HepG2 (cell line): ENCODE measurements around the gene NRAP. TPM values are rescaled to one million over a fixed set of nuclear protein-coding genes. Genes with fewer than 3 reads are reported as not detected.

ENCODE experiments used
- CBX1 ChIP-seq: IDR thresholded peaks from one replicate; pipeline ENCODE4 v1.6.1; 2016; ENCODE audit warnings: antibody characterized with exemption, low read depth
- CENPX ChIP-seq: sonication (generic); formaldehyde crosslinking; IDR thresholded peaks from 2 replicates; pipeline ENCODE4 v1.9.0; 2021; ENCODE audit warnings: mild to moderate bottlenecking, missing genetic modification reagents, moderate library complexity
- CHD2 ChIP-seq: IDR thresholded peaks from 2 replicates; pipeline ENCODE4 v1.6.1; 2011; ENCODE audit warnings: low read depth, low read length, improper control_type of control experiment
- DNMT3B ChIP-seq: conservative IDR thresholded peaks from 2 replicates; pipeline ENCODE4 v1.6.1; 2016; ENCODE audit warnings: missing biosample characterization, control low read depth
- EZH2 ChIP-seq: conservative IDR thresholded peaks from 2 replicates; pipeline ENCODE4 v1.6.1; 2012; ENCODE audit warnings: mild to moderate bottlenecking, low read depth, low read length, moderate library complexity
- GLMP ChIP-seq: sonication (generic); formaldehyde crosslinking; IDR thresholded peaks from 2 replicates; pipeline ENCODE4 v1.9.0; 2021; ENCODE audit warnings: missing genetic modification reagents, mild to moderate bottlenecking, borderline replicate concordance
- ISL2 ChIP-seq: sonication (generic); formaldehyde crosslinking; IDR thresholded peaks from 2 replicates; pipeline ENCODE4 v1.5.0; 2020; ENCODE audit warnings: missing genetic modification reagents
- KDM5B ChIP-seq: sonication (generic); formaldehyde crosslinking; IDR thresholded peaks from 2 replicates; pipeline ENCODE4 v1.4.0; 2020; ENCODE audit warnings: missing genetic modification reagents, mild to moderate bottlenecking, borderline replicate concordance
- MATR3 ChIP-seq: sonication (generic); formaldehyde crosslinking; IDR thresholded peaks from 2 replicates; pipeline ENCODE4 v1.4.0; 2020; ENCODE audit warnings: missing genetic modification reagents
- MIER3 ChIP-seq: IDR thresholded peaks from 2 replicates; pipeline ENCODE4 v1.6.1; 2016; ENCODE audit warnings: missing compliant biosample characterization, borderline replicate concordance
- POLR2G ChIP-seq: fragments of 200-400 bp; formaldehyde crosslinking; IDR thresholded peaks from 2 replicates; pipeline ENCODE4 v1.6.1; 2018; ENCODE audit warnings: mild to moderate bottlenecking, low read depth, low read length, moderate library complexity
- SIN3A ChIP-seq: IDR thresholded peaks from 2 replicates; pipeline ENCODE4 v1.6.1; 2011; ENCODE audit warnings: low read depth, mild to moderate bottlenecking, control low read depth, low read length, borderline replicate concordance
- SRSF1 ChIP-seq: fragments of 200-400 bp; formaldehyde crosslinking; optimal IDR thresholded peaks from 2 replicates; pipeline ENCODE3; 2017; ENCODE audit warnings: mild to moderate bottlenecking, low read depth, low read length, moderate library complexity
- STAT5B ChIP-seq: sonication (generic); formaldehyde crosslinking; IDR thresholded peaks from 2 replicates; pipeline ENCODE4 v1.4.0; 2020; ENCODE audit warnings: missing genetic modification reagents
- TFDP2 ChIP-seq: sonication (generic); formaldehyde crosslinking; IDR thresholded peaks from 2 replicates; pipeline ENCODE4 v1.4.0; 2020; ENCODE audit warnings: missing genetic modification reagents
- ZBTB38 ChIP-seq: sonication (generic); formaldehyde crosslinking; IDR thresholded peaks from 2 replicates; pipeline ENCODE4 v1.5.1; 2020; ENCODE audit warnings: mild to moderate bottlenecking, missing genetic modification reagents
- ZBTB7B ChIP-seq: sonication (generic); formaldehyde crosslinking; IDR thresholded peaks from 2 replicates; pipeline ENCODE4 v1.4.0; 2020; ENCODE audit warnings: missing genetic modification reagents
- ZKSCAN5 ChIP-seq: sonication (generic); formaldehyde crosslinking; IDR thresholded peaks from 2 replicates; pipeline ENCODE4 v1.5.1; 2020; ENCODE audit warnings: mild to moderate bottlenecking, missing genetic modification reagents
- ZNF124 ChIP-seq: sonication (generic); formaldehyde crosslinking; IDR thresholded peaks from 2 replicates; pipeline ENCODE4 v1.4.0; 2020; ENCODE audit warnings: missing genetic modification reagents
- ZNF136 ChIP-seq: sonication (generic); formaldehyde crosslinking; IDR thresholded peaks from 2 replicates; pipeline ENCODE4 v1.8.1; 2022; ENCODE audit warnings: low read depth, mild to moderate bottlenecking, moderate library complexity, missing genetic modification reagents
- ZNF282 ChIP-seq: fragments of 450-650 bp; IDR thresholded peaks from 2 replicates; pipeline ENCODE4 v1.6.1; 2018; ENCODE audit not compliant: partially characterized antibody
- ZNF317 ChIP-seq: sonication (generic); formaldehyde crosslinking; IDR thresholded peaks from 2 replicates; pipeline ENCODE4 v1.5.0; 2020; ENCODE audit warnings: mild to moderate bottlenecking, missing genetic modification reagents
- ZNF468 ChIP-seq: sonication (generic); formaldehyde crosslinking; IDR thresholded peaks from 2 replicates; pipeline ENCODE4 v1.8.0; 2022; ENCODE audit warnings: mild to moderate bottlenecking, moderate library complexity, missing genetic modification reagents
- ZNF556 ChIP-seq: sonication (generic); formaldehyde crosslinking; IDR thresholded peaks from 2 replicates; pipeline ENCODE4 v1.4.0; 2020; ENCODE audit warnings: mild to moderate bottlenecking, missing genetic modification reagents, borderline replicate concordance
- ZNF562 ChIP-seq: sonication (generic); formaldehyde crosslinking; IDR thresholded peaks from 2 replicates; pipeline ENCODE4 v1.8.0; 2022; ENCODE audit warnings: missing genetic modification reagents, borderline replicate concordance
- ZNF570 ChIP-seq: sonication (generic); formaldehyde crosslinking; IDR thresholded peaks from 2 replicates; pipeline ENCODE4 v1.4.0; 2020; ENCODE audit warnings: mild to moderate bottlenecking, missing genetic modification reagents, borderline replicate concordance
- ZNF749 ChIP-seq: sonication (generic); formaldehyde crosslinking; IDR thresholded peaks from 2 replicates; pipeline ENCODE4 v1.8.0; 2022; ENCODE audit warnings: mild to moderate bottlenecking, missing genetic modification reagents, moderate library complexity, borderline replicate concordance
- ZNF839 ChIP-seq: sonication (generic); formaldehyde crosslinking; IDR thresholded peaks from 2 replicates; pipeline ENCODE4 v1.4.0; 2020; ENCODE audit warnings: missing genetic modification reagents, mild to moderate bottlenecking, borderline replicate concordance
- ZSCAN25 ChIP-seq: sonication (generic); formaldehyde crosslinking; IDR thresholded peaks from 2 replicates; pipeline ENCODE4 v1.8.0; 2022; ENCODE audit warnings: mild to moderate bottlenecking, missing genetic modification reagents
- polyA plus RNA-seq, 8 experiments: library from polyadenylated mRNA; depleted of rRNA in 3 of 8; stranded (reverse) in 7 of 8; unstranded in 1 of 8; fragments of >200 nt; fragmentation: Illumina TruSeq in 4 of 8; extraction: Trizol in 4 of 8; gene quantifications; 2 replicates each; pipeline versions ENCODE4 v1.2.1 to v1.2.3, GENCODE V29; 2011 to 2016; ENCODE audit warnings: low read depth in 4 of 8, missing spikeins in 1 of 8, mixed read lengths in 1 of 8; ENCODE audit not compliant: insufficient read depth in 1 of 8
- total RNA-seq, 5 experiments: library from RNA; depleted of rRNA; stranded (reverse); fragments of >200 nt; fragmentation: Illumina TruSeq; extraction: Trizol; gene quantifications; 2 replicates each; pipeline ENCODE4 v1.2.3, GENCODE V29; 2016; ENCODE audit warnings: low read depth in 1 of 5
- TF ChIP-seq, protein P1 (sequence below): IDR thresholded peaks from 2 replicates; pipeline ENCODE4 v1.6.1; 2018; ENCODE audit warnings: missing genetic modification reagents, mild to moderate bottlenecking, missing compliant biosample characterization

Gene NRAP
- total and polyA plus RNA-seq, 2 of the 13 experiments (the other 11 are each of a cell fraction or from before 2014, with no cell fraction given): not detected

GRCh38 chr10:113679463-113680189 lies 15.8 kb upstream of the NRAP start, which contains the start of gene CASP7 (continued):
- no peak for TF ChIP-seq MATR3 (CRISPR knock-in tag)
- peak; percentile 80; the same call in 1 of the 2 replicates for TF ChIP-seq ZSCAN25 (CRISPR knock-in tag)
- TF ChIP-seq TFDP2 (CRISPR knock-in tag): peak; percentile 94
- no peak for TF ChIP-seq ZNF136 (CRISPR knock-in tag)
- TF ChIP-seq ZNF562: no peak
- 0 out of 2 replicates have a peak, but pooled peaks have one; percentile 21 for TF ChIP-seq SIN3A
- no peak for TF ChIP-seq CENPX (CRISPR knock-in tag)
- TF ChIP-seq ZNF570 (CRISPR knock-in tag): no peak
- peak; percentile 73 for TF ChIP-seq POLR2G
- TF ChIP-seq KDM5B: peak; percentile 18; the same call in 1 of the 2 replicates
- TF ChIP-seq ZNF282: no peak
- TF ChIP-seq SRSF1: peak; percentile 79
- TF ChIP-seq ZNF124 (CRISPR knock-in tag): no peak
- no peak for TF ChIP-seq ZNF839 (CRISPR knock-in tag)
- TF ChIP-seq EZH2: no peak
- no peak for TF ChIP-seq GLMP (CRISPR knock-in tag)
- no peak for TF ChIP-seq ISL2
- TF ChIP-seq ZKSCAN5 (CRISPR knock-in tag): no peak
- no peak; the same call in 1 of the 2 replicates for TF ChIP-seq MIER3 (CRISPR knock-in tag)
- 0 out of 2 replicates have a peak, but pooled peaks have one; percentile 20 for TF ChIP-seq ZNF317 (CRISPR knock-in tag)
- TF ChIP-seq STAT5B (CRISPR knock-in tag): no peak
- TF ChIP-seq CHD2: no peak
- peak; percentile 64; the same call in 1 of the 2 replicates for TF ChIP-seq ZNF749 (CRISPR knock-in tag)
- TF ChIP-seq CBX1: peak; percentile 21
- TF ChIP-seq, protein P1, sequence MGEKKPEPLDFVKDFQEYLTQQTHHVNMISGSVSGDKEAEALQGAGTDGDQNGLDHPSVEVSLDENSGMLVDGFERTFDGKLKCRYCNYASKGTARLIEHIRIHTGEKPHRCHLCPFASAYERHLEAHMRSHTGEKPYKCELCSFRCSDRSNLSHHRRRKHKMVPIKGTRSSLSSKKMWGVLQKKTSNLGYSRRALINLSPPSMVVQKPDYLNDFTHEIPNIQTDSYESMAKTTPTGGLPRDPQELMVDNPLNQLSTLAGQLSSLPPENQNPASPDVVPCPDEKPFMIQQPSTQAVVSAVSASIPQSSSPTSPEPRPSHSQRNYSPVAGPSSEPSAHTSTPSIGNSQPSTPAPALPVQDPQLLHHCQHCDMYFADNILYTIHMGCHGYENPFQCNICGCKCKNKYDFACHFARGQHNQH (CRISPR knock-in tag): no peak
- TF ChIP-seq ZBTB38 (CRISPR knock-in tag): 0 out of 2 replicates have a peak, but pooled peaks have one; percentile 13
- no peak for TF ChIP-seq DNMT3B
- no peak for TF ChIP-seq ZNF556 (CRISPR knock-in tag)
- TF ChIP-seq ZBTB7B (CRISPR knock-in tag): 0 out of 2 replicates have a peak, but pooled peaks have one; percentile 23
- no peak for TF ChIP-seq ZNF468 (CRISPR knock-in tag)
